Measurements from ENCODE around the gene C6orf15. TPM values are rescaled to one million over a fixed set of nuclear protein-coding genes. Genes with fewer than 3 reads are reported as not detected.

The C6orf15 gene
- total RNA-seq, 1 experiment from 2014 or later = not detected

DNA sequence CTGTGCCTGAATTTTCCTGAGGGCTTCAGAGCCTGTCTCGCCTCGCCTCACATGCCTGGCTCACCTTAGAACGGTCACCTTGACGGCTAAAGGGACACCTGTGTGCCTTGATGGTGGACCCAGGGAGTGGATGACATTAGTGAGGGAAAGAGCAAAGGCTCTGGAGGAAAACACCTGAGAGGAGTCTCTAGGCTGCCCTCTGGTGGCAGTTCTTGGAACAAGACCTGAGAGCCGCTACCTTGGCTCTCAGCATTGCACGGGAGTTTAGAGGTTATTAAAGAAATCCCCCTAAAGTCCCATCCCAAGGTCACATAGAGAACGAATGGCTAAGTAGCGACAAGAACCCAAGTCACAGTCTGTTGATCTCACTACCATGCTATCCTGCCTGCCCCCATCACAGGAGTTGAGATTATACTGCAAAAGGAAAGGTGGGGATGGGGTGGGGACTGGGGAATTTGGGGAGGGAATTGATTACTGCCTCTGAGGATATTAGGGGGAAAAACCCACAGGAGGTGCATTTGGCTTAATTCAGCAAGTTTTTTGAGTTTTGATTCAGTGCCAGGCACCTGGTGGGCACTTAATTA, 15.8 kb upstream of the C6orf15 start:
- Mint-ChIP-seq H3K4me3 (no peak overlapping the region), H3K4me1 (peaks cover 42% of the 10 kb centered on the region), H3K9me3 (peaks cover 4% of the 10 kb centered on the region; the same call in 1 of the 2 replicates), H3K27me3 (ENCODE audit: low read depth) (peaks cover 10% of the 10 kb centered on the region), H3K36me3 (no peaks in the 10 kb centered on the region), H3K27ac (peak overlapping the region; percentile 2; the same call in 1 of the 2 replicates)
- no peak for TF ChIP-seq FOXJ3 (CRISPR knock-in tag; IDR thresholded peaks at IDR 0.05; ENCODE audit: borderline replicate concordance)
- TF ChIP-seq, protein P1, sequence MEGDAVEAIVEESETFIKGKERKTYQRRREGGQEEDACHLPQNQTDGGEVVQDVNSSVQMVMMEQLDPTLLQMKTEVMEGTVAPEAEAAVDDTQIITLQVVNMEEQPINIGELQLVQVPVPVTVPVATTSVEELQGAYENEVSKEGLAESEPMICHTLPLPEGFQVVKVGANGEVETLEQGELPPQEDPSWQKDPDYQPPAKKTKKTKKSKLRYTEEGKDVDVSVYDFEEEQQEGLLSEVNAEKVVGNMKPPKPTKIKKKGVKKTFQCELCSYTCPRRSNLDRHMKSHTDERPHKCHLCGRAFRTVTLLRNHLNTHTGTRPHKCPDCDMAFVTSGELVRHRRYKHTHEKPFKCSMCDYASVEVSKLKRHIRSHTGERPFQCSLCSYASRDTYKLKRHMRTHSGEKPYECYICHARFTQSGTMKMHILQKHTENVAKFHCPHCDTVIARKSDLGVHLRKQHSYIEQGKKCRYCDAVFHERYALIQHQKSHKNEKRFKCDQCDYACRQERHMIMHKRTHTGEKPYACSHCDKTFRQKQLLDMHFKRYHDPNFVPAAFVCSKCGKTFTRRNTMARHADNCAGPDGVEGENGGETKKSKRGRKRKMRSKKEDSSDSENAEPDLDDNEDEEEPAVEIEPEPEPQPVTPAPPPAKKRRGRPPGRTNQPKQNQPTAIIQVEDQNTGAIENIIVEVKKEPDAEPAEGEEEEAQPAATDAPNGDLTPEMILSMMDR (IDR thresholded peaks at IDR 0.05) = peak; percentile 90
- POLR2A ChIA-PET = no interaction called here
- DNase-seq (ENCODE audit: low spot score) (peak; percentile 88), ATAC-seq (peak; percentile 75)
- CTCF ChIA-PET = interaction anchor here (1.2 to 6.8 kb wide), 11 partner anchors 9 to 239 kb away, joined by 4 to 90 read pairs (median 9); partner anchors contain the start of genes C6orf15 and PSORS1C1

DNA sequence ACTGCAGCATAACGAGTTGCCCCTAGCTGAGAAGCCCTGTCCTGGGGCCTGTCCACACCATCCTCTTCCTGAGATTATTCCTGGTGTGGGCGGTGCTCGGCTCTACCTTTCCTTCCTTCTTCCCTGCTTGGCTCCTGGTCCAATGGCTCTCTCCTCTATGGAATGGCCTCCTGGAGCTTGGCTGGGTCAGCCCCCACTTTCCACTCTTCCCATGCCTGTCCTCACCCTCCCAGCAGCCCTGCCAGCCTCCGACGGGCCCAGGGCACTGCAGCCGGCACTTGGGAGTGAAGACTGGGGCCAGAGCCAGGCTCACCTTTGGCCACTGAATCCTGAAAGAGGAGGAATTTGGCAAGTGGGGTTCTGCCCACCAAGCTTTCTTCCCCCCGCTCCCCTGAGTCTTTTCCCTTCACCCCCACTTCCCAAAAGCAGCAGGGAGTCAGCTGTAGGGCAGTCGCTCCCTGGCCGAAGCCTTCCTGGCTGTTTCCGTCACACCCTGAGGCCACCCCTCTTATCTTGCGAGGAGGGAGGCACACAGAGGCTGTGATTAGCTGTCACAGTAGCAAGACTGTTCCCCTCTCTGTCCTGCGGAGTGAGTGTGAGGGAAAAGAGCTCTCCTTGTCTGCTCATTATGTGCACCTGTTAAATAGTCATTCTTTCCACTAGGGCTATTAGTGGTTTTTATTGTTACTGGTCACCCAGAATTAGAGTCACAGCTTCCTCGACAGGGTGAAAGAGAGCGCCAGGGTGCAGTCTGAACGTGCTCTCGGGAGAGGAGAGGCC, 14.2 kb upstream of the C6orf15 start:
- Mint-ChIP-seq H3K9me3 (peaks cover 4% of the 10 kb centered on the region; the same call in 1 of the 2 replicates), H3K27ac (no peak overlapping the region), H3K27me3 (ENCODE audit: low read depth) (peaks cover 10% of the 10 kb centered on the region), H3K4me1 (peaks cover 38% of the 10 kb centered on the region), H3K36me3 (no peaks in the 10 kb centered on the region), H3K4me3 (no peak overlapping the region)
- CTCF ChIA-PET = interaction anchor here (0.5 to 6.8 kb wide), 12 partner anchors 10 to 272 kb away, joined by 3 to 90 read pairs (median 5); partner anchors contain the start of genes C6orf15, PSORS1C1 and TCF19
- POLR2A ChIA-PET = interaction anchor here (0.6 kb wide), 1 partner anchor 33 kb away, joined by 3 read pairs; no protein-coding TSS in a partner anchor
- DNase-seq (ENCODE audit: low spot score) (no peak), ATAC-seq (0 out of 2 replicates have a peak, but pooled peaks have one; percentile 12)
- TF ChIP-seq NFE2L1 (CRISPR knock-in tag; IDR thresholded peaks at IDR 0.05) (no peak), NFYB (CRISPR knock-in tag; conservative IDR thresholded peaks at IDR 0.05; ENCODE audit: low read depth) (no peak)
- TF ChIP-seq, protein P2, sequence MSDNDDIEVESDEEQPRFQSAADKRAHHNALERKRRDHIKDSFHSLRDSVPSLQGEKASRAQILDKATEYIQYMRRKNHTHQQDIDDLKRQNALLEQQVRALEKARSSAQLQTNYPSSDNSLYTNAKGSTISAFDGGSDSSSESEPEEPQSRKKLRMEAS (CRISPR knock-in tag; IDR thresholded peaks at IDR 0.05) = no peak

DNA sequence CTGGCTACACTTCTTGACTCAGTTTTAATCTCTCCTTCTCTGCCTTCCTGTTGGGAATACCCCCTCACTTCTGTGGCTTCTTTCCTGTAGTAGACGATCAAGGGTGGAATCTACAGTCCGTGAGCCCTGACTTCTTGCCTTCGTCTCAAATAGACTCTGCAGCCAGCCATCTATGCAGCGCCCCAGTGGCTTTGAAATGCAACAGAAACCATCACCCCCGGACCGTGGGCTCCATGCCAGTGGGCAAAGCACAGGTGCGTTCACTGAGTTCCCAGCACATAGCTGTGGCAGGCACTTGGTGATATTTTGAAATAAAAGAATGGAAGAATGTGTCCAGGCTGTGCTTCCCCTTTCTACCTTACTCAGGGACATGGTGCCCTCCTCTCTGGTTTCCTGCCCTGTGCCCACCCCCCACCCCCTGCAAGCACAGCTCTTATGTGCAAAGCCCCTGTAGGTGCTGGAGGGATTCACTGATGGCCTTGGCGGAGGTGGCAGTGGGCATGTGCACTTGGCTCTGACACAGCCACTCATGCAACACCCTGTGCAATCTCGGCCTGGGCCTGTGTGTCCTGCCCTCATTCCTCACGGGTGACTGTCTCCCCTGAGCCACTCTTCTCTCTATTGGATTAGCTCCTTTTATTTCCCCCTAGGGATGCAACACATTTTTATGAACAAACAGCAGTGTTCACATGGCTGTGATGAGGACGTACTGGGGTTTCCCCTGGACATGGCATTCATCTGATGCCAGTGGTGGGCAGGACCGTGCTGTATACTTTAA, 13.4 kb upstream of the C6orf15 start:
- TF ChIP-seq CBFB (CRISPR knock-in tag; IDR thresholded peaks at IDR 0.05; ENCODE audit: low read depth) (no peak), GTF2I (CRISPR knock-in tag; conservative IDR thresholded peaks at IDR 0.05) (no peak), TEAD1 (CRISPR knock-in tag; IDR thresholded peaks at IDR 0.05) (no peak), MYBL2 (CRISPR knock-in tag; IDR thresholded peaks at IDR 0.05) (no peak), ZNF263 (CRISPR knock-in tag; IDR thresholded peaks at IDR 0.05; ENCODE audit: low read depth) (no peak)
- TF ChIP-seq, protein P3, sequence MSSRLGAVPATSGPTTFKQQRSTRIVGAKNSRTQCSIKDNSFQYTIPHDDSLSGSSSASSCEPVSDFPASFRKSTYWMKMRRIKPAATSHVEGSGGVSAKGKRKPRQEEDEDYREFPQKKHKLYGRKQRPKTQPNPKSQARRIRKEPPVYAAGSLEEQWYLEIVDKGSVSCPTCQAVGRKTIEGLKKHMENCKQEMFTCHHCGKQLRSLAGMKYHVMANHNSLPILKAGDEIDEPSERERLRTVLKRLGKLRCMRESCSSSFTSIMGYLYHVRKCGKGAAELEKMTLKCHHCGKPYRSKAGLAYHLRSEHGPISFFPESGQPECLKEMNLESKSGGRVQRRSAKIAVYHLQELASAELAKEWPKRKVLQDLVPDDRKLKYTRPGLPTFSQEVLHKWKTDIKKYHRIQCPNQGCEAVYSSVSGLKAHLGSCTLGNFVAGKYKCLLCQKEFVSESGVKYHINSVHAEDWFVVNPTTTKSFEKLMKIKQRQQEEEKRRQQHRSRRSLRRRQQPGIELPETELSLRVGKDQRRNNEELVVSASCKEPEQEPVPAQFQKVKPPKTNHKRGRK (CRISPR knock-in tag; IDR thresholded peaks at IDR 0.05; ENCODE audit: borderline replicate concordance) = no peak
- TF ChIP-seq, protein P4, sequence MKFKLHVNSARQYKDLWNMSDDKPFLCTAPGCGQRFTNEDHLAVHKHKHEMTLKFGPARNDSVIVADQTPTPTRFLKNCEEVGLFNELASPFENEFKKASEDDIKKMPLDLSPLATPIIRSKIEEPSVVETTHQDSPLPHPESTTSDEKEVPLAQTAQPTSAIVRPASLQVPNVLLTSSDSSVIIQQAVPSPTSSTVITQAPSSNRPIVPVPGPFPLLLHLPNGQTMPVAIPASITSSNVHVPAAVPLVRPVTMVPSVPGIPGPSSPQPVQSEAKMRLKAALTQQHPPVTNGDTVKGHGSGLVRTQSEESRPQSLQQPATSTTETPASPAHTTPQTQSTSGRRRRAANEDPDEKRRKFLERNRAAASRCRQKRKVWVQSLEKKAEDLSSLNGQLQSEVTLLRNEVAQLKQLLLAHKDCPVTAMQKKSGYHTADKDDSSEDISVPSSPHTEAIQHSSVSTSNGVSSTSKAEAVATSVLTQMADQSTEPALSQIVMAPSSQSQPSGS (CRISPR knock-in tag; IDR thresholded peaks at IDR 0.05; ENCODE audit: borderline replicate concordance, low read depth) = no peak
- DNase-seq (ENCODE audit: low spot score) (no peak), ATAC-seq (no peak)
- peaks cover 4% of the 10 kb centered on the region; the same call in 1 of the 2 replicates for H3K9me3 Mint-ChIP-seq
- peaks cover 10% of the 10 kb centered on the region for H3K27me3 Mint-ChIP-seq (ENCODE audit: low read depth)
- no peaks in the 10 kb centered on the region for H3K36me3 Mint-ChIP-seq
- ChIA-PET POLR2A (interaction anchor here (0.6 kb wide), 1 partner anchor 34 kb away, joined by 3 read pairs; no protein-coding TSS in a partner anchor), CTCF (interaction anchor here (1.1 to 6.8 kb wide), 7 partner anchors 11 to 46 kb away, joined by 4 to 90 read pairs (median 9); partner anchors contain the start of genes C6orf15, PSORS1C1, PSORS1C2 and TCF19)
- H3K27ac Mint-ChIP-seq = no peak overlapping the region
- no peak overlapping the region for H3K4me3 Mint-ChIP-seq
- peaks cover 37% of the 10 kb centered on the region for H3K4me1 Mint-ChIP-seq

All from WTC11 (cell line).